ENCODE results near the gene ARL8B. TPM values are rescaled to one million over a fixed set of nuclear protein-coding genes. Genes with fewer than 3 reads are reported as not detected.

The ARL8B gene
- total and polyA plus RNA-seq, 2 of the 8 experiments (the other 6 are each of a cell fraction or from before 2014, with no cell fraction given) = 14.5 to 27.8 TPM

GRCh38 chr3:5073374-5074085 is 48.6 kb upstream of the ARL8B start:
- POLR2A ChIA-PET (ENCODE audit: partially characterized antibody) = no interaction called here
- no peak overlapping the region for H2BK15ac ChIP-seq (ENCODE audit: low read length)
- H3K27me3 ChIP-seq (replicated peaks in 1 of 4; ENCODE audit: control insufficient read depth in 3 of 4, extremely low read depth in 1 of 4, insufficient read depth in 3 of 4, low read length in 3 of 4) = no peaks in the 10 kb centered on the region
- 62% methylated on average over 4 of the region's 4 CpGs; no CpG with 5 or more reads in 1 of the 2 experiments for WGBS, 2 experiments (ENCODE audit: extremely low coverage in 1 of 2, insufficient coverage in 1 of 2, insufficient read length in 1 of 2, insufficient replicate concordance in 2 of 2, low coverage in 1 of 2, low lambda C conversion rate in 2 of 2, missing lambda C conversion rate in 1 of 2)
- no peak overlapping the region for H2BK20ac ChIP-seq (ENCODE audit: low read length)
- H4K5ac ChIP-seq (ENCODE audit: insufficient read length, low read depth, low read length) = no peak overlapping the region
- no peaks in the 10 kb centered on the region for H3K9me3 ChIP-seq (ENCODE audit: insufficient read depth in 2 of 2, low read depth in 1 of 2, low read length in 1 of 2)
- H4K20me1 ChIP-seq (replicated peaks in 1 of 2; ENCODE audit: control insufficient read depth in 1 of 2, insufficient read depth in 2 of 2, low read length in 2 of 2) = no peaks in the 10 kb centered on the region
- H3K4ac ChIP-seq (replicated peaks; ENCODE audit: insufficient read length, low read depth, low read length) = no peak overlapping the region
- DNase-seq (ENCODE audit: low read depth in 1 of 2, low spot score in 2 of 2) (no peak), FAIRE-seq (no peak)
- no peak overlapping the region for H3K9ac ChIP-seq (replicated peaks in 1 of 4; ENCODE audit: extremely low read depth in 1 of 4, low read depth in 3 of 4, low read length in 3 of 4)
- H3K4me3 ChIP-seq (ENCODE audit: extremely low read depth in 1 of 4, insufficient read depth in 2 of 4, low read depth in 3 of 4, low read length in 4 of 4) = no peak overlapping the region
- H2BK5ac ChIP-seq (ENCODE audit: low read depth, low read length) = no peak overlapping the region
- H3K4me2 ChIP-seq (ENCODE audit: insufficient read depth in 1 of 2, low read depth in 2 of 2, low read length in 2 of 2) = no peak overlapping the region
- no peaks in the 10 kb centered on the region for H3K4me1 ChIP-seq (replicated peaks in 1 of 4; ENCODE audit: control insufficient read depth in 3 of 4, insufficient read depth in 4 of 4, low read length in 3 of 4)
- H3K56ac ChIP-seq (replicated peaks; ENCODE audit: insufficient read length, low read depth, low read length) = no peak overlapping the region
- H3K36me3 ChIP-seq (ENCODE audit: control insufficient read depth in 2 of 4, insufficient read depth in 4 of 4, low read length in 3 of 4) = no peaks in the 10 kb centered on the region
- no peaks in the 10 kb centered on the region for H3K79me2 ChIP-seq (ENCODE audit: control insufficient read depth in 1 of 2, insufficient read depth in 2 of 2, low read length in 2 of 2)
- no peak overlapping the region for H4K8ac ChIP-seq (ENCODE audit: extremely low read depth, insufficient read depth, low read length)
- H3K23ac ChIP-seq (ENCODE audit: insufficient read length) = no peak overlapping the region
- H3K18ac ChIP-seq (ENCODE audit: extremely low read depth, low read length) = no peak overlapping the region
- no peak overlapping the region for H3K27ac ChIP-seq (ENCODE audit: low read depth, low read length)
- no peak overlapping the region for H2AK5ac ChIP-seq (ENCODE audit: low read depth, low read length)
- H4K91ac ChIP-seq (replicated peaks; ENCODE audit: insufficient read length, low read length) = no peak overlapping the region
- no peak overlapping the region for H2BK12ac ChIP-seq (ENCODE audit: low read depth, low read length)
- H3K14ac ChIP-seq (ENCODE audit: insufficient read length) = no peak overlapping the region
- CTCF ChIA-PET (ENCODE audit: partially characterized antibody) = interaction anchor here (1.0 kb wide), 2 partner anchors 10 to 529 kb away, joined by 3 read pairs; no protein-coding TSS in a partner anchor
- no peak overlapping the region for H2AFZ ChIP-seq (ENCODE audit: low read length)
- no peak overlapping the region for H2BK120ac ChIP-seq (replicated peaks; ENCODE audit: low read depth, low read length)
- no peaks in the 10 kb centered on the region for H3K79me1 ChIP-seq (ENCODE audit: low read depth, low read length)
- H3K23me2 ChIP-seq (ENCODE audit: low read depth, low read length) = no peaks in the 10 kb centered on the region
- TF ChIP-seq YY1 (IDR thresholded peaks at IDR 0.05; ENCODE audit: low read depth, low read length) (no peak), CEBPB (IDR thresholded peaks at IDR 0.05; ENCODE audit: low read depth, low read length) (no peak), CTBP2 (IDR thresholded peaks at IDR 0.05; ENCODE audit: borderline replicate concordance, insufficient read depth, insufficient read length, low read length) (no peak), RAD21 (IDR thresholded peaks at IDR 0.05 in 1 of 2, conservative IDR thresholded peaks at IDR 0.05 in 1 of 2; ENCODE audit: low read depth in 2 of 2, low read length in 2 of 2) (no peak), POLR2AphosphoS5 (IDR thresholded peaks at IDR 0.05; ENCODE audit: low read depth, low read length) (no peak), KDM5A (IDR thresholded peaks at IDR 0.05; ENCODE audit: low read length) (no peak), CREB1 (IDR thresholded peaks at IDR 0.05) (no peak), GTF2F1 (IDR thresholded peaks at IDR 0.05; ENCODE audit: borderline replicate concordance, low read depth, low read length) (no peak), CHD2 (IDR thresholded peaks at IDR 0.05; ENCODE audit: low read length) (no peak), BACH1 (IDR thresholded peaks at IDR 0.05; ENCODE audit: low read length) (no peak), SUZ12 (IDR thresholded peaks at IDR 0.05; ENCODE audit: low read length) (no peak), POU5F1 (IDR thresholded peaks at IDR 0.05; ENCODE audit: low read depth, low read length) (no peak), TEAD4 (IDR thresholded peaks at IDR 0.05; ENCODE audit: low read depth, low read length) (no peak), EZH2 (IDR thresholded peaks at IDR 0.05; ENCODE audit: low read depth, low read length, severe bottlenecking) (no peak), SRF (IDR thresholded peaks at IDR 0.05; ENCODE audit: low read depth, low read length) (no peak)

Data from H1 (cell line).